Lower leg skin (tissue), 4 donors: ENCODE data around the gene TMEM158. TPM values are rescaled to one million over a fixed set of nuclear protein-coding genes. Genes with fewer than 3 reads are reported as not detected.

ENCODE experiments used
- DNase-seq, 2 donors: peaks; one replicate each; pipeline ENCODE4 v3.0.0-alpha.2; 2019; ENCODE audit warnings: low spot score in 2 of 2
- H3K4me3 ChIP-seq: fragments of 200-600 bp; sonication (generic); 2 replicates; pipeline ENCODE4 v1.5.1; 2017; ENCODE audit warnings: mild to moderate bottlenecking, low read depth; ENCODE audit not compliant: poor library complexity, severe bottlenecking
- POLR2A ChIP-seq, 2 donors: fragments of 450-650 bp; IDR thresholded peaks; one replicate each; pipeline ENCODE4 v1.6.1; 2016 to 2017; ENCODE audit warnings: antibody characterized with exemption in 2 of 2, mild to moderate bottlenecking in 1 of 2, moderate library complexity in 1 of 2
- WGBS, 2 donors: methylation state at CpG; one replicate each; pipeline ENCODE4 v1.1.5; 2018; 5-methylcytosine and 5-hydroxymethylcytosine counted together
- intact Hi-C: fragments of 100-400 bp; cut with DNase I; formaldehyde crosslinking; loops from one replicate; pipeline ENCODE4 v1.15.0; 2023; ENCODE audit warnings: low total_unique reads
- total RNA-seq, 4 donors: library from RNA; depleted of rRNA; stranded (reverse); fragments of >200 nt; gene quantifications; one replicate each; pipeline ENCODE4 v1.1.0, GENCODE V29; 2016
- TF ChIP-seq, protein P1 (sequence below), 3 donors: fragments of 450-650 bp; IDR thresholded peaks; one replicate each; pipeline ENCODE4 v1.5.1; 2016; ENCODE audit warnings: antibody characterized with exemption in 3 of 3, mild to moderate bottlenecking in 3 of 3, moderate library complexity in 2 of 3

The TMEM158 gene
- total RNA-seq, 4 donors from 2014 or later: 0.88 to 4.2 (median 2.7) TPM

DNA sequence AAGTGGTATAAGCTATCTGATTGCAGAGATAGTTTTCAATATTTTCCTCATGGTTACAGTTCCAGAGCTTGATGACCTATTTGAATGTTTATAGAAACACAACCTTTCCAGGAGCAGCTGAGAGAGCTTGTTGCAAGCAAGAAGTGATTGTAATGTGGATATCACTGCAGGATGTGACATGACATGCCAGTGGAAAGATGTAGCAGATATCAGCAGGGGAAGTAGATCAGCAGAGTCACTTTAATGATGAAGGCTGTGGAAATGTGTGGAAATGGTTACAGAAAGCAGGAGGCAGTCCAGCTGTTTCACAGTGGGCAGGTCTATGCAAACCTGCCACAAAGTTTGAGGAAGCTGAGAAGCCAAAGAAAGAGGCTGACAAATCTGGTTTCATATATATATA, 21.0 kb downstream of the TMEM158 start:
- no peak overlapping the region for H3K4me3 ChIP-seq
- intact Hi-C loops: no loop called here
- TF ChIP-seq, protein P1, sequence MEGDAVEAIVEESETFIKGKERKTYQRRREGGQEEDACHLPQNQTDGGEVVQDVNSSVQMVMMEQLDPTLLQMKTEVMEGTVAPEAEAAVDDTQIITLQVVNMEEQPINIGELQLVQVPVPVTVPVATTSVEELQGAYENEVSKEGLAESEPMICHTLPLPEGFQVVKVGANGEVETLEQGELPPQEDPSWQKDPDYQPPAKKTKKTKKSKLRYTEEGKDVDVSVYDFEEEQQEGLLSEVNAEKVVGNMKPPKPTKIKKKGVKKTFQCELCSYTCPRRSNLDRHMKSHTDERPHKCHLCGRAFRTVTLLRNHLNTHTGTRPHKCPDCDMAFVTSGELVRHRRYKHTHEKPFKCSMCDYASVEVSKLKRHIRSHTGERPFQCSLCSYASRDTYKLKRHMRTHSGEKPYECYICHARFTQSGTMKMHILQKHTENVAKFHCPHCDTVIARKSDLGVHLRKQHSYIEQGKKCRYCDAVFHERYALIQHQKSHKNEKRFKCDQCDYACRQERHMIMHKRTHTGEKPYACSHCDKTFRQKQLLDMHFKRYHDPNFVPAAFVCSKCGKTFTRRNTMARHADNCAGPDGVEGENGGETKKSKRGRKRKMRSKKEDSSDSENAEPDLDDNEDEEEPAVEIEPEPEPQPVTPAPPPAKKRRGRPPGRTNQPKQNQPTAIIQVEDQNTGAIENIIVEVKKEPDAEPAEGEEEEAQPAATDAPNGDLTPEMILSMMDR (IDR thresholded peaks at IDR 0.05): no peak
- TF ChIP-seq POLR2A (IDR thresholded peaks at IDR 0.05): no peak
- DNase-seq: no peak

- no peak for DNase-seq
Observed at GRCh38 chr3:45204136-45204535, 22.0 kb downstream of the TMEM158 start.

DNA sequence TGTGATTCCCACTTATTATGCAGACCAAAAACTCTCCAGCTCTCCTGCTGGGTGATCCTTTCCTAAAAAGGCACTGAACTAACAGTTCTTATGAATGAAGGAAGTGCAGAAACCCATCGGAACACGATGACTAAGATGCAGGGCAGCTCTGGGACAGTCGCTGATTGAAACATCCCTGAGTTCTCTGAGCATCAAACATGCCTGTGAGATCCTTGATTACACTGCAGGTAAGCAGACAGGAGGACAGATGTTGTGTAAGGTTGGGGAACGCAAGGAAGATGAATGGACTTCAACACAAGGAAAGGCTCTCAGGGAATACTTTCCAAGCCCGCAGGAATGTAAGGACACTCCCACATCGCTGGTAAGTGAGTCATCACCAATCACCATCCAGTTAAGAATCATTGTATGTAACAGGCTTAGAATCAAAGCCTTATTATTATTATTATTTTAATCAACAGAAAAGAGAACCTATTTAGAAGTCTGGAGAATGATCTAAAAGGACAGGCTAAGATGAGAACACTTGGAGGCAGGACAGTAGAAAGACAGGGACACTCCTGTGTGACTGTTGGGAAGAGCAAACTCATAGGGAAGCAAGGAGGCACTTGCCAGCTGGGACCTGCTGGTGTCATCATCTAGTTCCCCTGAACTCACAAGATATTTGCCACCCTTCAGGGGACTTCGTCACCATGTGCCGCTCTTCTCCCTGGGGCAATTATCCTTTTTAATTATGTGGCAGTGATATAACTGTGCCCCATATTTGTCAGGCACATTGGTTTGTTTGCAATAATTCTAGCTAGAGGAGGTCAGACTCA, 26.0 kb downstream of the TMEM158 start:
- intact Hi-C loops: no loop called here
- TF ChIP-seq, protein P1 (IDR thresholded peaks at IDR 0.05): no peak
- no peak for TF ChIP-seq POLR2A (IDR thresholded peaks at IDR 0.05)
- no peak overlapping the region for H3K4me3 ChIP-seq
- no peak for DNase-seq
- 41 to 44% methylated on average over 8 of the region's 8 CpGs for WGBS, 2 donors

More at GRCh38 chr3:45204136-45204535, 22.0 kb downstream of the TMEM158 start:
- intact Hi-C loops: no loop called here
- 25 to 32% methylated on average over 3 of the region's 3 CpGs for WGBS, 2 donors
- H3K4me3 ChIP-seq: no peak overlapping the region
- TF ChIP-seq POLR2A (IDR thresholded peaks at IDR 0.05): no peak
- TF ChIP-seq, protein P1 (IDR thresholded peaks at IDR 0.05): no peak

DNA sequence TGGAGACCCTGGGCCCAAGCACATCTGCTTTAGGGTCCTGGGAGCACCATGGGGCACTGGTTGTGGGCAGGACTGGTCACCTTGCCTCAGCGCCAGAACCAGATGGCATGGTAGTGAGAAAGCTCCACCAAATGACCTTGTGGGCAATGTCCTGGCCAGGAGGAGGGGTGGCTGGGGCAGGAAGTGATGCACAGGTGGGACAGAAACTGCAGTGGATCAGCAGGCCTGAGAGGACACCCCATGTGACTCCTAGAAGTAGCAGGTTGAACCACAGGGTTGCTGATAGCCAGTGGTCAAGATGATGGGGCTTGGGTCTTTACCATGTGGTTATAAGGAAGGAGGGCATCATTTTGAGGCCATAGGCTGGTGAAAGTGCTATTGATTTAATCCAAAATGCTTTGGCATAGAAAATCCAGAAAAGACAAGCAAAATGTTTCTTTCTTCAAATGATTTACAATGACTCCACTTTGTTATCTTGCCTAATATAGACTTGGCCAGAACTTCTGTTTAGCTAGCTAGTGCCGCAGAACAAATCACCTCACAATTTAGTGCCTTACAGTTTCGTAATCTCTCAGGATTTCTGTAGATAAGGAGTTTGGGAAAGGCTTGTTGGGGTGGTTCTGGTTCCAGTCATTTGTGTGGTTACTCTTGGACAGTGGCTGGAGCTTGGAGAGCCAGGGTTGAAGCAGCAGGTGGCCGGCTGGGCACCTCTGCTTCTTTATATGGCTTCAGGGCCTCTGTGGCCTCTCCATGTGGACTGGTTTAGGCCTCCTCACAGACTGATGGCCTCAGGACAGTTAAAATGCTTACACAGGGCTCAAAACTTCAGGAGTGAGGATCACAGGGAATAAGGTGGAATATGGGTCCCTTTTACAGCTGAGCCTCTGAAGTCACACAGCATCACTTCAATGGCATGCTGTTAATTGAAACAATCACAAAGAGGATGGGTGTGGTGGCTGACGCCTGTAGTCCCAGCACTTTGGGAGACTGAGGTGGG, 27.5 kb downstream of the TMEM158 start:
- TF ChIP-seq POLR2A (IDR thresholded peaks at IDR 0.05): no peak
- TF ChIP-seq, protein P1 (IDR thresholded peaks at IDR 0.05): no peak
- intact Hi-C loops: no loop called here
- 87 to 92% methylated on average over 5 of the region's 5 CpGs for WGBS, 2 donors
- no peak for DNase-seq
- H3K4me3 ChIP-seq: no peak overlapping the region

GRCh38 chr3:45194791-45195190, 31.3 kb downstream of the TMEM158 start:
- no peak for DNase-seq
- TF ChIP-seq, protein P1 (IDR thresholded peaks at IDR 0.05): no peak
- WGBS, 2 donors: 93 to 95% methylated on average over 5 of the region's 5 CpGs
- intact Hi-C loops: no loop called here
- H3K4me3 ChIP-seq: no peak overlapping the region
